OCI-LY1 (cell line): ENCODE data around the gene POLR3B.

Experiments
- H2AFZ ChIP-seq: fragments of 200-600 bp; sonication (generic), shearing (Covaris generic); 2 replicates; pipeline ENCODE4 v1.6.0; 2014; ENCODE audit warnings: antibody characterized with exemption, mild to moderate bottlenecking, low read length
- H3F3A ChIP-seq: fragments of 200-600 bp; sonication (generic), shearing (Covaris generic); 2 replicates; pipeline ENCODE4 v1.6.0; 2014; ENCODE audit warnings: mild to moderate bottlenecking, antibody characterized with exemption, low read length, moderate library complexity; ENCODE audit not compliant: insufficient read depth
- H3K27ac ChIP-seq: fragments of 200-600 bp; sonication (generic); 2 replicates; pipeline ENCODE4 v1.5.1; 2014; ENCODE audit warnings: low read length, mixed run types, mild to moderate bottlenecking, low read depth; ENCODE audit not compliant: poor library complexity, severe bottlenecking
- H3K27me3 ChIP-seq: fragments of 200-600 bp; sonication (generic); 2 replicates; pipeline ENCODE4 v1.6.0; 2014; ENCODE audit warnings: antibody characterized with exemption, mild to moderate bottlenecking, low read length, moderate library complexity; ENCODE audit not compliant: insufficient read depth
- H3K36me3 ChIP-seq: fragments of 200-600 bp; sonication (generic); 2 replicates; pipeline ENCODE4 v1.6.1; 2014; ENCODE audit warnings: mild to moderate bottlenecking, antibody characterized with exemption, low read length, moderate library complexity, mixed read lengths; ENCODE audit not compliant: insufficient read depth
- H3K4me1 ChIP-seq: fragments of 200-600 bp; sonication (generic); 2 replicates; pipeline ENCODE4 v1.5.1; 2014; ENCODE audit warnings: mild to moderate bottlenecking, low read length, moderate library complexity; ENCODE audit not compliant: insufficient read depth, severe bottlenecking
- H3K4me2 ChIP-seq: fragments of 200-600 bp; sonication (generic), shearing (Covaris generic); 2 replicates; pipeline ENCODE4 v1.6.1; 2014; ENCODE audit warnings: low read length
- H3K4me3 ChIP-seq: fragments of 200-600 bp; sonication (generic); 2 replicates; pipeline ENCODE4 v1.5.1; 2014; ENCODE audit warnings: low read length, low read depth, mild to moderate bottlenecking, mixed read lengths; ENCODE audit not compliant: poor library complexity, severe bottlenecking
- H3K79me2 ChIP-seq: fragments of 200-600 bp; shearing (Covaris generic); 2 replicates; pipeline ENCODE4 v1.6.1; 2016; ENCODE audit warnings: mixed run types, low read length, mixed read lengths; ENCODE audit not compliant: insufficient read depth
- H3K9ac ChIP-seq: fragments of 200-600 bp; sonication (generic), shearing (Covaris generic); 2 replicates; pipeline ENCODE4 v1.6.1; 2014; ENCODE audit warnings: mild to moderate bottlenecking, low read length, mixed read lengths
- H3K9me2 ChIP-seq: fragments of 200-600 bp; sonication (generic), shearing (Covaris generic); 2 replicates; pipeline ENCODE4 v1.6.1; 2014; ENCODE audit warnings: low read depth, mild to moderate bottlenecking, low read length, mixed read lengths
- H3K9me3 ChIP-seq: fragments of 200-600 bp; shearing (Covaris generic); 2 replicates; pipeline ENCODE4 v1.6.1; 2014; ENCODE audit warnings: low read length, mixed read lengths
- H4K20me1 ChIP-seq: fragments of 200-600 bp; sonication (generic), shearing (Covaris generic); 2 replicates; pipeline ENCODE4 v1.6.0; 2016; ENCODE audit warnings: mild to moderate bottlenecking, low read length; ENCODE audit not compliant: insufficient read depth
- CTCF ChIP-seq: fragments of 200-600 bp; sonication (generic), shearing (Covaris generic); IDR thresholded peaks from 2 replicates; pipeline ENCODE4 v1.5.1; 2017; ENCODE audit warnings: mild to moderate bottlenecking, antibody characterized with exemption, low read length, moderate library complexity, mixed read lengths
- EZH2 ChIP-seq: fragments of 200-600 bp; sonication (generic), shearing (Covaris generic); IDR thresholded peaks from 2 replicates; pipeline ENCODE4 v1.8.0; 2017; ENCODE audit warnings: borderline replicate concordance, mixed run types, mild to moderate bottlenecking, antibody characterized with exemption, low read length, moderate library complexity, mixed read lengths

Gene POLR3B

GRCh38 chr12:106323537-106323936, 34.0 kb upstream of the POLR3B start:
- H3K9ac ChIP-seq = no peak overlapping the region
- no peaks in the 10 kb centered on the region for H3K9me2 ChIP-seq
- no peaks in the 10 kb centered on the region for H4K20me1 ChIP-seq
- H3F3A ChIP-seq = no peaks in the 10 kb centered on the region
- H3K4me3 ChIP-seq = no peak overlapping the region
- peaks cover 30% of the 10 kb centered on the region for H3K36me3 ChIP-seq
- H3K79me2 ChIP-seq = no peaks in the 10 kb centered on the region
- no peaks in the 10 kb centered on the region for H3K4me1 ChIP-seq
- H3K9me3 ChIP-seq = no peaks in the 10 kb centered on the region
- TF ChIP-seq EZH2 (no peak), CTCF (no peak)
- no peak overlapping the region for H3K27ac ChIP-seq
- no peak overlapping the region for H2AFZ ChIP-seq
- H3K27me3 ChIP-seq = no peaks in the 10 kb centered on the region
- no peak overlapping the region for H3K4me2 ChIP-seq

DNA sequence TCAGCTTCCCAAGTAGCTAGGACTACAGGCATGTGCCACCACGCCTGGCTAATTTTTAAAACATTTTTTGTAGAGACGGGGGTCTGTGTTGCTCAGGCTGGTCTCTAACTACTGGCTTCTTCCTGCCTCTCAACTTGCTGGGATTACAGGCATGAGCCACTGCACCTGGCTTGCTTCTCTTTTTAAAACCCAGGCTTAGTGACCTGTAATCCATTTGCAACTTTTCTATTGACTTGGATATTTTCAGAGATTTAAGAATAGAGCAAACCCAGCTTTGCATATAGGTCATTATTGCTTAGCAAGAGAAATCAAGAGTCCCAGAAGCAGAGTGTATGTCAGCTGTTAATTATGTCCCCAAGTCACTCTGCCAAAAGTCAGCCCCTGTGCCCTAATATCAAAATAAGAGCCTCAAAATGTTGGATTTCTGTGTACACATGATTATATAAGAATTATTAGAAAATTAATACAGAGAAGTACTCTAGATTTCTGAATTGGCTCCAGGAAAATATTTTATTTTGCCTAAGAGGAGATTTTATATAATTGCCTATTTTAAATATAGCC, 30.2 kb upstream of the POLR3B start:
- no peak overlapping the region for H3K4me3 ChIP-seq
- TF ChIP-seq CTCF (no peak), EZH2 (no peak)
- peaks cover 28% of the 10 kb centered on the region for H3K36me3 ChIP-seq
- no peaks in the 10 kb centered on the region for H3K9me2 ChIP-seq
- H3K9ac ChIP-seq = no peak overlapping the region
- no peak overlapping the region for H2AFZ ChIP-seq
- no peaks in the 10 kb centered on the region for H3K9me3 ChIP-seq
- no peak overlapping the region for H3K4me2 ChIP-seq
- H4K20me1 ChIP-seq = no peaks in the 10 kb centered on the region
- H3K4me1 ChIP-seq = no peaks in the 10 kb centered on the region
- H3K27ac ChIP-seq = no peak overlapping the region
- H3K79me2 ChIP-seq = no peaks in the 10 kb centered on the region
- no peaks in the 10 kb centered on the region for H3K27me3 ChIP-seq
- no peaks in the 10 kb centered on the region for H3F3A ChIP-seq

DNA sequence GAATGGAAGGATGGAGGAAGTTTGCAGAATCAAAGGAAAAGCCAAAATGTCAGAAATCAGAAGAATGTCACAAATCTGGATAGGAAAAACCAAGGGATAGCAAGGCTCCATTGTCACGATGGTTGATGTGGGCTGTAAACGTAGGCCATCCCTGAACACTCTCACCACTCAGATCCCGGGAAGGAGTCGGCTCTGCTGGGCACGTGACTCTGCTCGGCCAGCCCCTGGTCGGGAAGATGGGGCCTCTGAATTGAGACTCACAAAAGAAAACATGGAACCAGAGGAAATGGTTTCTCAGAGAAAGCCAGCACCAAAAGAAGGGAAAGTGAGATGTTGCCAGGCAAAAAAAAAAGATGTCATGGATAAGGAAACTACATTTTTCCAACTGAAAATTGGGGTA, 28.8 kb upstream of the POLR3B start:
- no peak overlapping the region for H3K27ac ChIP-seq
- H2AFZ ChIP-seq = no peak overlapping the region
- no peaks in the 10 kb centered on the region for H3K4me1 ChIP-seq
- no peaks in the 10 kb centered on the region for H3K79me2 ChIP-seq
- no peaks in the 10 kb centered on the region for H3K27me3 ChIP-seq
- no peaks in the 10 kb centered on the region for H4K20me1 ChIP-seq
- no peaks in the 10 kb centered on the region for H3K9me3 ChIP-seq
- no peak for TF ChIP-seq CTCF
- no peak for TF ChIP-seq EZH2
- H3K9me2 ChIP-seq = no peaks in the 10 kb centered on the region
- no peak overlapping the region for H3K9ac ChIP-seq
- no peaks in the 10 kb centered on the region for H3F3A ChIP-seq
- no peak overlapping the region for H3K4me3 ChIP-seq
- peaks cover 24% of the 10 kb centered on the region for H3K36me3 ChIP-seq
- H3K4me2 ChIP-seq = no peak overlapping the region
